H1 (cell line): ENCODE measurements around the gene UPF3B. TPM values are rescaled to one million over a fixed set of nuclear protein-coding genes. Genes with fewer than 3 reads are reported as not detected.
A peak's percentile ranks its signal among the peaks of the same experiment; 100 is the strongest.

Experiments used
- ATF2 ChIP-seq: IDR thresholded peaks from 2 replicates; pipeline ENCODE4 v1.6.1; 2012; ENCODE audit warnings: low read length, inconsistent platforms
- ATF3 ChIP-seq: IDR thresholded peaks from 2 replicates; pipeline ENCODE4 v1.6.1; 2011; ENCODE audit warnings: low read depth, mild to moderate bottlenecking, low read length; ENCODE audit not compliant: insufficient read depth
- CEBPB ChIP-seq: IDR thresholded peaks from 2 replicates; pipeline ENCODE4 v1.6.1; 2012; ENCODE audit warnings: low read depth, low read length
- CREB1 ChIP-seq: IDR thresholded peaks from 2 replicates; pipeline ENCODE4 v1.6.1; 2012; ENCODE audit warnings: inconsistent platforms
- EGR1 ChIP-seq: IDR thresholded peaks from 2 replicates; pipeline ENCODE4 v1.6.1; 2011; ENCODE audit warnings: low read depth, low read length, borderline replicate concordance
- PHF8 ChIP-seq: fragments of 200-600 bp; sonication (generic); conservative IDR thresholded peaks from 2 replicates; pipeline ENCODE4 v1.7.1; 2012; ENCODE audit warnings: low read depth, mild to moderate bottlenecking, inconsistent platforms, low read length, moderate library complexity
- POU5F1 ChIP-seq: IDR thresholded peaks from 2 replicates; pipeline ENCODE4 v1.6.1; 2011; ENCODE audit warnings: low read depth, mild to moderate bottlenecking, low read length, moderate library complexity
- RAD21 ChIP-seq, 2 experiments: IDR thresholded peaks in 1 of 2; conservative IDR thresholded peaks in 1 of 2; 2 replicates each; pipeline ENCODE4 v1.6.1; 2011; ENCODE audit warnings: low read depth in 2 of 2, low read length in 2 of 2, improper control_type of control experiment in 1 of 2, inconsistent platforms in 1 of 2, mild to moderate bottlenecking in 1 of 2, moderate library complexity in 1 of 2
- RBBP5 ChIP-seq: IDR thresholded peaks from 2 replicates; pipeline ENCODE4 v1.7.1; 2012; ENCODE audit warnings: low read depth, mild to moderate bottlenecking, inconsistent platforms, low read length, moderate library complexity, borderline replicate concordance
- RFX5 ChIP-seq: IDR thresholded peaks from 2 replicates; pipeline ENCODE4 v1.6.1; 2011; ENCODE audit warnings: low read depth, low read length, improper control_type of control experiment, borderline replicate concordance
- RNF2 ChIP-seq: fragments of 200-900, 300-1000 bp; sonication (generic); IDR thresholded peaks from 2 replicates; pipeline ENCODE4 v1.7.1; 2016; ENCODE audit warnings: borderline replicate concordance, low read depth, mild to moderate bottlenecking, antibody characterized with exemption, low read length; ENCODE audit not compliant: poor library complexity, severe bottlenecking; ENCODE audit errors: missing control alignments
- SIN3A ChIP-seq, 2 experiments: IDR thresholded peaks in 1 of 2; conservative IDR thresholded peaks in 1 of 2; 2 replicates each; pipeline ENCODE4 v1.6.1; 2011 to 2012; ENCODE audit warnings: low read length in 2 of 2, improper control_type of control experiment in 1 of 2, low read depth in 1 of 2, mild to moderate bottlenecking in 1 of 2
- SIX5 ChIP-seq: IDR thresholded peaks from 2 replicates; pipeline ENCODE4 v1.6.1; 2011; ENCODE audit warnings: mild to moderate bottlenecking, low read depth, low read length
- SP1 ChIP-seq: IDR thresholded peaks from 2 replicates; pipeline ENCODE4 v1.6.1; 2011; ENCODE audit warnings: low read depth, low read length
- TAF7 ChIP-seq: optimal IDR thresholded peaks from 2 replicates; pipeline ENCODE3; 2011; ENCODE audit warnings: low read depth, mild to moderate bottlenecking, inconsistent platforms, low read length, moderate library complexity, borderline replicate concordance
- TBP ChIP-seq: IDR thresholded peaks from 2 replicates; pipeline ENCODE4 v1.6.1; 2011; ENCODE audit warnings: low read depth, low read length, improper control_type of control experiment
- TCF12 ChIP-seq: IDR thresholded peaks from 2 replicates; pipeline ENCODE4 v1.6.1; 2011; ENCODE audit warnings: low read depth, mild to moderate bottlenecking, low read length
- YY1 ChIP-seq: IDR thresholded peaks from 2 replicates; pipeline ENCODE4 v1.6.1; 2011; ENCODE audit warnings: low read depth, mild to moderate bottlenecking, low read length
- polyA plus RNA-seq, 7 experiments: library from polyadenylated mRNA; depleted of rRNA in 3 of 7; stranded (reverse) in 5 of 7; unstranded in 2 of 7; fragments of >200 nt in 5 of 7; fragments of 200-250 nt in 2 of 7; gene quantifications; 1 replicate in 5 of 7; 2 replicates in 1 of 7; 4 replicates in 1 of 7; pipeline versions ENCODE4 v1.2.1 to v1.2.3, GENCODE V29; 2011 to 2013; ENCODE audit warnings: missing spikeins in 2 of 7, mixed read lengths in 2 of 7
- total RNA-seq: library from RNA; stranded (reverse); fragmentation: NEBNext Ultra II Directional; extraction: Animal tissue kit (Norgen Biotek cat#: 25700); gene quantifications from 2 replicates; pipeline ENCODE4 v1.2.1, GENCODE V29; 2021

Gene UPF3B
- total and polyA plus RNA-seq, 2 of the 8 experiments (the other 6 are each of a cell fraction or from before 2014, with no cell fraction given): 7.8 to 20.9 TPM

GRCh38 chrX:119871599-119872395, 19.0 kb upstream of the UPF3B start, which contains the start of the genes NDUFA1 and RNF113A (continued):
- TF ChIP-seq TCF12: no peak
- TF ChIP-seq CEBPB: 0 out of 2 replicates have a peak, but pooled peaks have one; percentile 27
- TF ChIP-seq RFX5: no peak
- TF ChIP-seq SP1: no peak
- no peak for TF ChIP-seq CREB1
- TF ChIP-seq ATF3: no peak
- peak; percentile 19 for TF ChIP-seq TAF7
- peak; percentile 66; the same call in 1 of the 2 replicates for TF ChIP-seq PHF8
- peak in 1 of 2 experiments; percentile 44; a peak in 1 of 4 replicates for TF ChIP-seq SIN3A (conservative IDR thresholded peaks at IDR 0.05 in 1 of 2, IDR thresholded peaks at IDR 0.05 in 1 of 2; ENCODE audit: low read depth in 1 of 2, low read length in 2 of 2)
- no peak for TF ChIP-seq EGR1
- TF ChIP-seq RBBP5: no peak
- TF ChIP-seq RNF2: no peak
- TF ChIP-seq YY1: no peak
- TF ChIP-seq POU5F1: no peak
- TF ChIP-seq ATF2: no peak
- TF ChIP-seq RAD21 (IDR thresholded peaks at IDR 0.05 in 1 of 2, conservative IDR thresholded peaks at IDR 0.05 in 1 of 2; ENCODE audit: low read depth in 2 of 2, low read length in 2 of 2): no peak
- 0 out of 2 replicates have a peak, but pooled peaks have one; percentile 11 for TF ChIP-seq SIX5
- TF ChIP-seq TBP: peak; percentile 64; the same call in 1 of the 2 replicates
